Calu3 (cell line): Measurements from ENCODE around the gene POLR3B. TPM values are rescaled to one million over a fixed set of nuclear protein-coding genes. Genes with fewer than 3 reads are reported as not detected.

Source experiments
- BruUV-seq: library from RNA; stranded (reverse); fragments of 400-500 nt; replicated peaks from 2 replicates; lab custom pipeline; 2021; lab: Mats Ljungman, UMichigan
- CTCF ChIA-PET: fragments of 300-600 bp; sonication (Branson Sonifier 250); formaldehyde crosslinking; loops from one replicate; lab custom pipeline; 2022; ENCODE audit warnings: antibody characterized with exemption; lab: Charles Lee
- DNase-seq: peaks from one replicate; pipeline ENCODE4 v3.0.0; 2022
- H3K27ac Mint-ChIP-seq: one replicate; pipeline ENCODE4 v1.8.0; 2022; ENCODE audit warnings: mixed read lengths; ENCODE audit not compliant: unreplicated experiment
- H3K27me3 Mint-ChIP-seq: one replicate; pipeline ENCODE4 v1.8.0; 2022; ENCODE audit warnings: mixed read lengths; ENCODE audit not compliant: unreplicated experiment
- H3K36me3 Mint-ChIP-seq: one replicate; pipeline ENCODE4 v1.8.0; 2022; ENCODE audit warnings: mild to moderate bottlenecking, moderate library complexity, mixed read lengths; ENCODE audit not compliant: insufficient read depth, unreplicated experiment
- H3K4me1 Mint-ChIP-seq: one replicate; pipeline ENCODE4 v1.8.0; 2022; ENCODE audit warnings: mild to moderate bottlenecking, low read depth, mixed read lengths; ENCODE audit not compliant: unreplicated experiment
- H3K4me3 Mint-ChIP-seq: one replicate; pipeline ENCODE4 v1.8.0; 2022; ENCODE audit warnings: mild to moderate bottlenecking, low read depth, moderate library complexity, mixed read lengths; ENCODE audit not compliant: unreplicated experiment
- H3K9me3 Mint-ChIP-seq: one replicate; pipeline ENCODE4 v1.8.0; 2022; ENCODE audit warnings: low read depth, mixed read lengths; ENCODE audit not compliant: unreplicated experiment
- CTCF ChIP-seq: fragments of 200-600 bp; IDR thresholded peaks from one replicate; pipeline ENCODE4 v1.8.0; 2022; ENCODE audit warnings: antibody characterized with exemption; ENCODE audit not compliant: unreplicated experiment
- intact Hi-C: fragments of 100-400 bp; cut with micrococcal nuclease; formaldehyde crosslinking; loops from one replicate; pipeline ENCODE4 v1.10.0; 2022; ENCODE audit not compliant: unreplicated experiment
- total RNA-seq: library from RNA; stranded (reverse); gene quantifications from 2 replicates; pipeline ENCODE4 v1.2.3, GENCODE V29; 2022

Gene POLR3B
- total RNA-seq, 1 experiment from 2014 or later, result 13.6 TPM

- intact Hi-C loops, result no loop called here
- DNase-seq, result no peak
- no TSS peak for BruUV-seq
- peaks cover 36% of the 10 kb centered on the region for H3K36me3 Mint-ChIP-seq
- no peak for TF ChIP-seq CTCF
- no peak overlapping the region for H3K4me3 Mint-ChIP-seq
- H3K27me3 Mint-ChIP-seq, result no peaks in the 10 kb centered on the region
- H3K27ac Mint-ChIP-seq, result no peak overlapping the region
- no peaks in the 10 kb centered on the region for H3K9me3 Mint-ChIP-seq
- CTCF ChIA-PET, result interaction anchor here (1.4 kb wide), 1 partner anchor 19 kb away, joined by 5 read pairs; no protein-coding TSS in a partner anchor
- peaks cover 10% of the 10 kb centered on the region for H3K4me1 Mint-ChIP-seq
Observed at GRCh38 chr12:106315523-106315922, 42.0 kb upstream of the POLR3B start.

DNA sequence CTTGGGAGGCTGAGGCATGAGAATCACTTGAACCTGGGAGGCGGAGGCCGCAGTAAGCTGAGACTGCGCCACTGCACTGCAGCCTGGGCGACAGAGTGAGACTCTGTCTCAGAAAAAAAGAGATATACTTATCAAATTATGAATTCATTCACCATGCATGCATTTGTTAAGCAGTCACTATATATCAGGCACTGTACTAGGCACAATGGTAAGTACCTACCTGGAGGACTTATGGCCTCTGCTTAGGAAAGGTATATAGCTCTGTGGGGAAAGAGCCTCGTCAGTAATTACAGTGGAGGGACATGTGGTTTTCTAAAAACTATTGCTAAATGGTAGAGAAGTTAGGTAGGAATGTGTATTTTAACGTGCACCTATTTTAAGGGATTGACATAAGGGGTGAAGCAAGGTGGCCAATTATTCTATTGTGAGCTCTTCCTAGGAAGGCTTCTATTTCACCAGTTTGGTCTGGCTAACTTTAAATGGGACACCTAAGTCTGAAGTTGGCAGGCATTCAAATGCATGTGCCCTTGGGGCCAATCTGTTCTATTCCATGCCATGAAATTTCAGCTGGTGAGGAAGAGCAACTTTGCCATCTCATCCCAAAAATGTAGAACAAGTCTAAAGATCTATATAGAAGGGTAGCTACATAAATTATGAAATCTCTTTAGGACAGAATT is 40.0 kb upstream of the POLR3B start:
- peaks cover 36% of the 10 kb centered on the region for H3K36me3 Mint-ChIP-seq
- TF ChIP-seq CTCF, result no peak
- H3K4me1 Mint-ChIP-seq, result peaks cover 9% of the 10 kb centered on the region
- no peaks in the 10 kb centered on the region for H3K27me3 Mint-ChIP-seq
- H3K9me3 Mint-ChIP-seq, result no peaks in the 10 kb centered on the region
- no TSS peak for BruUV-seq
- H3K27ac Mint-ChIP-seq, result no peak overlapping the region
- intact Hi-C loops, result no loop called here
- CTCF ChIA-PET, result no interaction called here
- DNase-seq, result no peak
- no peak overlapping the region for H3K4me3 Mint-ChIP-seq

DNA sequence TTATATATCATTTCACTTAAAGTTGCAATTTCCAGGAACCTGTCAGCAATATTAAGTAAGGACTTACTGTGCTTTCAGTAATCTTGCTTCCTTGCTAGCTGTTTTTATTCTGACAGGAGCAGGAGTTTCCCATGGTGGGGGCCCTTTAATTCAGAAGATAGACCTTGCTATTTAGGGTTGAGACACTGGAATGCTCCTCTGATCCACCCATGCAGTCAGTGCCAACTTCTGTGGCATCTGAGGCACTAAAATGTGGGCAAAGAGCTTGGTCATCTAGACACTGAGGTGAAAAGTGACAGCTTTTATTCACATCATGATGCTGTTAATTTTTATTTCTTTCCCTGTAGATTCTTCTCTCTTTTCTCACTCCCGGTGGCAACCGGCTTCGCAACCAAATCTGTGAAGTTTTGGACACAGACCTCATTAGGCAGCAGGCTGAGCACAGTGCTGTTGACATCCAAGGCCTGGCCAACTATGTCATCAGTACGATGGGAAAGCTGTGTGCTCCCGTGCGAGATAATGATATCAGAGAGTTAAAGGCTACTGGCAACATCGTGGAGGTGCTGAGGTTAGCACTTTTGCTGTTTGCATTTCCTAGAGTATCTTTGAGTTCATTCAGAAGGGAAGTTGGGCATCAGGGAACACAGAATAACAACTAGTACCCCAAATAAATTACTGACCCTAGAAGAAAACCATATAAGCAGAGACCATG is 36.3 kb upstream of the POLR3B start:
- BruUV-seq, result no TSS peak
- intact Hi-C loops, result no loop called here
- no peak for DNase-seq
- Mint-ChIP-seq H3K27ac (no peak overlapping the region), H3K36me3 (peaks cover 19% of the 10 kb centered on the region), H3K9me3 (no peaks in the 10 kb centered on the region), H3K27me3 (no peaks in the 10 kb centered on the region), H3K4me1 (no peaks in the 10 kb centered on the region), H3K4me3 (no peak overlapping the region)
- TF ChIP-seq CTCF, result no peak
- CTCF ChIA-PET, result no interaction called here

DNA sequence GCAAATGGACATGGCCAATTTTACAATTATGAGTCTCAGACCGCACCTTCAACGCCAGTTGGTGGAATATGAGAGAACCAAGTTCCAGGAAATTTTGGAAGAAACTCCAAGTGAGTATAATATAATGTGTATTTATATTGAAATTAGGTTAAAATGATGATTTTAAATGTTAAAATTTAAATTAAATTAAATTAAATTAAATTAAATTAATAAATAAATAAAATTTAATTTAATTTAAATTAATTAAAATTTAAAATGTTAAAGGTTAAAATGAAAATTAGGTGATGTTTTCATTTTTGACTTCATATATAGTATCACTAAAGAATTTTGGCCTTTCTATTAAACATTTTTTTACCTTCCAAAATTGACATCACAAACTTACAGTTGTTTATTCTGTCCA is 34.0 kb upstream of the POLR3B start:
- Mint-ChIP-seq H3K27me3 (no peaks in the 10 kb centered on the region), H3K27ac (no peak overlapping the region), H3K4me1 (no peaks in the 10 kb centered on the region), H3K4me3 (no peak overlapping the region), H3K36me3 (peaks cover 9% of the 10 kb centered on the region), H3K9me3 (no peaks in the 10 kb centered on the region)
- CTCF ChIA-PET, result no interaction called here
- no peak for TF ChIP-seq CTCF
- intact Hi-C loops, result no loop called here
- BruUV-seq, result no TSS peak
- no peak for DNase-seq
